HG02884 (cell line): ENCODE data around the gene CAMKK1.

Experiments
- ATAC-seq: cut with Tn5 transposase; IDR thresholded peaks from one replicate; pipeline ENCODE4 v1.9.1; 2021; ENCODE audit warnings: mild to moderate bottlenecking, moderate library complexity; ENCODE audit not compliant: unreplicated experiment

CAMKK1 gene

GRCh38 chr17:3918372-3919122 lies 25.7 kb upstream of the CAMKK1 start:
- no peak for ATAC-seq

GRCh38 chr17:3917391-3917931 lies 24.6 kb upstream of the CAMKK1 start:
- ATAC-seq = no peak

DNA sequence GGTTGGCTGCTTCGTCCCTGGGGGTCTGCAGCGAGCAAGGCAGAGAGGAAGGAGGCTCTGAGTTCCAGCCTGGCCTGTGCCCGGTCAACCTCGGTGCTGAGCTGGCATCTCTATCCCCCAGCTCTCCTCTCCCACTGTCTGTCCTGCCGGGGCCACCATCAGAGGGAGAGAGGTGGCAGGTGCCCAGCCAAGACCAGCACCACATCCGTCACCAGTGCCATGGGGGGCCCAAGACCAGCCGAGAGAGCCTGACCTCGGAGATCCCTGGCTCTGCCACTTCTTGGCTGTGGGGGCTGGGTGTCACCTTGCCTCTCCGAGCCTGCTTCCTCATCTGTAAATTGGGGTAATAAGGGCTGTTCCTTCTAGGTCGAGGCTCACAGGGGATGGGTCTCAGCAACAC lies 24.0 kb upstream of the CAMKK1 start:
- no peak for ATAC-seq

- ATAC-seq = no peak
Observed at GRCh38 chr17:3915995-3916696, 23.3 kb upstream of the CAMKK1 start, which contains the start of gene P2RX1. P2RX1 (minus strand) TSS chr17:3916465; CDS start chr17:3916225, 240 bp downstream.

DNA sequence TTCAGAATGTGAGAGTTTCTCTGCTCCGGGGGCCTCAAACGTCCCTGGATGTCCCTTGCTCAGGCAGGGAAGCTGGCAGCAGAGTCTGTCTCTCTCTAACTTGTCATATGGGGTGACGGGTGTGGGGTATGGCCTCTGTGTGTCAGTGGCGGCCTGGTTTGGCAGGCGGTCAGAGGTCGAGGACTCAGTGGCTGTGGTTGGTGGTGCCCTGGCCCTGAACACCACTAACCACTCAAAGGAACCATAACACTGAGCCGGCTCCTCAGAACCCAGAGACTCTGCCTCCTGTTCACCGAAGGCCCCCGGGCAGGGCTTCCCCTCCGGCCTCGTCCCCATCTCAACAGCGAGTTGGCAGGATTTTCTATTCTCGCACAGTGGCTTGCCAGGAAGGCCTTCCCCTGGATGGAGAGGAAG lies 22.7 kb upstream of the CAMKK1 start:
- no peak for ATAC-seq

- ATAC-seq = peak; percentile 39
Observed at GRCh38 chr17:3914312-3914670, 21.4 kb upstream of the CAMKK1 start.

DNA sequence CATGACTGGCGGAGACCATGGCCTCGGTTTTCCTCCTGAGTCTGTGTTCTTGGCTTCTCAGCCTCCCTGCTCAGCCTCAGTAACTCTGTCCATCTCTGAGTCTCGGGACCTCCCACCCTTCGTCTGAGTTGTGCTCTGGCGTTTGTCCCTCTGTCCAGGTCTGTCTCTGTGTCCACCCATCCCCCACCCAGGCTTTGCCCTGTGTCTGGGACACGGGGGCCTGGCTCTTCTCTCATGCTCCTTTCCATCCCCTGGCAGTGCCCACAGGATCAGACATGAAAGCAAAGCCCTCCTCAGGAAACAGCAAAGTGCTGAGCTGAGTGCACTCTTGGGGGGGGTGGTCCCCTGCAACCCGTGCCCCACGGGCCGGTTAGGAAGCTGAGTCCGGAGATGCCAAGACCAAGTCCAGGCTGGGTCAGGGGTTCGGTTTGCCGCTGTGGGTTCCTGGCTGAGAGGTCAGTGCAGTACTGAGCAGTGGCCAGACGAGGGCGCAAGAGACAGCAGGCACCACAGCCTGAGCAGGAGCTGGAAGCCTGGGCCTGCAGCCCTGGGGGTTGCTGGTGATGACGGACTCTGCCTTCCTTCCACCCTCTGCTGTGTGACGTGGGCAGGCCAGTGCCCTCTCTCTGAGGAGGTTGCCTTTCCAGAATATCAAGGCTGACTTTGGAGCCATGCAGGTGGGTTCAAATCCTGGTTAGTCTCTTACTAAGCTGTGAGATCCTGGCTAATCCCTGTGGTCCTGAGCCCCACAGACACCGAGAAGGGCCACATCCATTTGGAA lies 20.9 kb upstream of the CAMKK1 start:
- ATAC-seq = peak; percentile 51

- ATAC-seq = no peak
Observed at GRCh38 chr17:3912827-3913226, 20.0 kb upstream of the CAMKK1 start.

- peak; percentile 62 for ATAC-seq
Observed at GRCh38 chr17:3911271-3912053, 18.6 kb upstream of the CAMKK1 start.

DNA sequence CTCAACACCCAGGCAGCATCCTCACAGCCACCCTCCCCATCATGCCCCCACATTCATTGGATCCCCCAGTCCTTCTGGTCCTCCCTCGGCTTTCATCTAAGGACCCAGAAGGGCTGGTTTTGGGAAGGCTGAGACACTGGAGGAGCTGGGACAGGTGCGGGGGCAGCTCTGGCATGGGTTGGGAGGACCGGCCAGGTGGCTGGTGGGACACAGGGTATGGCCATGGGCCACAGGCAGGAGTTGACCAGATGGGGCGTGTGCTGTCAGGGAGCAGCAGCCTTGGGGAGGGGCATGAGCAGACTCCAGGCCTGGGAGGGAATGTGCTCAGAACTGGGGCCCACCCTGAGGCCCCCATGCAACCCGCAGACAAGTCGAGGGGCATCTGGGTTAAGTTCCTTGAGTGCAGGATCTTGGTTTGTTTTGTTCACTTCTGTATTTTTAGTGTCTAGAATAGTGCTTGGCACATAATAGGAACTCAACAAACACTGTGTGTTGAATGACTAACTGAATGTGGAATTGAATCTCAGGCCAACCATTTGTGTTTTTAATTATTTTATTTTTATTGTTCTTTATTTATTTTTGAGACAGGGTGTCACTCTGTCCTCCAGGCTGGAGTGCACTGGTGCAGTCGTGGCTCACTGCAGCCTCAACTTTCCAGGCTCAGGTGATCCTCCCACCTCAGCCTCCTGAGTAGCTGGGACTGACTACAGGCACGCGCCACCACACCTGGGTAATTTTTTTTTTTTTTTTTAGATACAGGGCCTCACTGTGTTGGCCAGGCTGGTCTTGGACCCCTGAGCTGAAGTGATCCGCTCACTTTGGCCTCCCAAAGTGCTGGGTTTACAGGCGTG lies 17.8 kb upstream of the CAMKK1 start:
- no peak for ATAC-seq

- ATAC-seq = no peak
Observed at GRCh38 chr17:3909257-3909656, 16.4 kb upstream of the CAMKK1 start.

- ATAC-seq = no peak
Observed at GRCh38 chr17:3907483-3908216, 14.8 kb upstream of the CAMKK1 start.

- ATAC-seq = no peak
Observed at GRCh38 chr17:3906881-3907280, 14.0 kb upstream of the CAMKK1 start.

- ATAC-seq = no peak
Observed at GRCh38 chr17:3905017-3905520, 12.2 kb upstream of the CAMKK1 start.

GRCh38 chr17:3904501-3904900 lies 11.6 kb upstream of the CAMKK1 start:
- ATAC-seq = no peak

DNA sequence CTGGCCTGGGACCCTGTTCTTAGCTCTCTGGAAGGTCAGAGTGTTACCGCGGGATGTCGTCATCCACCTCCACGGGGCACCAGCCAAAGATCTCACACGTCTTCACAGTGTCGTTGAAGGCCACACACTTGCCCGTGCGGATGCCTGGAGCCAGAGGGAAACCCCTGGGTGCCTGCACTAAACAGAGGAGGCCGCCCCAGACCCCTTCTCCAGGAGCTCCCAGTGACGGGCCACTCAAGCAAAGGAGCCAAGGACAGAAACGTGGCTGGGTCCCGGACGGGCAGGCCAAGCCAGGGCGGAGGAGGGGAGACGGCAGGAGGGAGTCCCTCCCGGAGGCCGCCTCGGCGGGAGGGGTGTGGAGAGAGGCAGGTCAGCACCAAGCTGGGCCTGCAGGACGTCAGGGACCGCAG lies 11.0 kb upstream of the CAMKK1 start:
- ATAC-seq = no peak

DNA sequence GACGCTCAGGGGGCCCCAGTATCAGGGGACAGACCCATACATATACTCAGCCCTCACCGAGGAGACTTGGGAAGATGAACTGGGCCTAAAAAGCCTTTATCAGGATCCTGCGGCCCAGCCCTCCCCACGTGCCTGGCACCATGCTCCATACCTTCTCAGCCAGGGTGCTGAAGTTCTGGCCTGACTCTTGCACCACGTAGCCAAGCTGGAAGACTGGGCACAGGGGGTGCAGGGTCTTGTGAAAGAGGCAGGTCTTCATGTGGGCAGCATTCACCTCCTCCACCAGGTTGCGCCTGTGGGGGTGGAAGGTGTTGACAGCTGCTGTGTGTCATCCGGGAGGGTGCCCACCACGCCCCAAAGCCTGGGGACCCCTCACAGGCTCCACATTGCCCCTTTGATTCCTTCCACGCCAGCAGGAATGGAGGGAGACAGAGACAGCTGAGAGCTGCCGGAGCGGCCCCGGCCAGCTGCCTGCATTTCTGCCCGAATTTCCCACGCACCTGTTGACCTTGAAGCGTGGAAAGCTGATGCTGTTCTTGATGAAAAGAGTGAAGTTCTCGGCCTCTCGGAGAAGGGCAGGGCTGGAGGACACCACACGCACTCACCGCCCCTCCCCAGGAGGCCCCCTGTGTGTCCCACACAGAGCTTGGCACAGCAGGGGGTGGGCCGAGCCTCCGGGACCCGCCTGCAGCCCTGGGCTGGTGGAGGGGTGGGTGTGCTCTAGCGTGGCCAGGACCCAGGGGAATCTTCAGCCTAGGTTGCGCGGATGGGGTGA lies 10.4 kb upstream of the CAMKK1 start:
- no peak for ATAC-seq

DNA sequence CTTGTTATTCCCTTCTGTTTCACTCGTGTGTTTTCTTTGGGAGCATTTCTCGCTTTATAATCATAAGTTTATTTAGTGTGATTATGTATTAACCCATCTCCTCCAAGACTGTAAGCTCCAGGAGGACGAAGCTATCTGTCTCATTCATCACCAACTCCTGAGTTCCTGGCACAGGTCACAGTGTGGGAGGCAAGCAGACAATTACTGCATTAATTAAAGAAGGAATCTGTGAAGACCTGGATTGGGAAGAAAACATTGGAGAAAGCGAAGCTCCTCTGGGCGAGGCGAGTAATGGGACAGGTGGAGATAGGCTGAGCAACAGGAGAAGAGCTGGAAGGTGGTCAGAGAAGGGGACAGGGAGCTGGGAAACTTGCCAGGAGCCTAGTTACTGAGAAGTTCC lies 7.8 kb upstream of the CAMKK1 start:
- ATAC-seq = no peak
